K562 (cell line): ENCODE data around the gene SLC33A1. TPM values are rescaled to one million over a fixed set of nuclear protein-coding genes. Genes with fewer than 3 reads are reported as not detected.

Experiments used
- CAMTA2 ChIP-seq: fragments of 250-450 bp; sonication (Bioruptor Pico); conservative IDR thresholded peaks from 2 replicates; pipeline ENCODE4 v1.5.1; 2022
- ELF1 ChIP-seq: fragments of 200-800 bp; sonication (Bioruptor generic); IDR thresholded peaks from 2 replicates; pipeline ENCODE4 v1.6.1; 2016; ENCODE audit warnings: missing genetic modification characterization, missing compliant biosample characterization
- HNRNPL ChIP-seq: fragments of 200-400 bp; formaldehyde crosslinking; IDR thresholded peaks from 2 replicates; pipeline ENCODE4 v1.6.1; 2017; ENCODE audit warnings: low read depth, mild to moderate bottlenecking, low read length
- MIER1 ChIP-seq: fragments of 450-650 bp; IDR thresholded peaks from 2 replicates; pipeline ENCODE4 v1.6.1; 2016; ENCODE audit warnings: antibody characterized with exemption, mild to moderate bottlenecking, low read depth
- POLR2B ChIP-seq: fragments of 450-650 bp; IDR thresholded peaks from 2 replicates; pipeline ENCODE4 v1.6.1; 2018; ENCODE audit warnings: low read depth; ENCODE audit not compliant: partially characterized antibody
- POLR3A ChIP-seq: IDR thresholded peaks from 2 replicates; pipeline ENCODE4 v1.6.1; 2011; ENCODE audit warnings: borderline replicate concordance, mild to moderate bottlenecking, moderate library complexity; ENCODE audit not compliant: insufficient read length, insufficient read depth; ENCODE audit errors: extremely low read depth
- STAT6 ChIP-seq: sonication (generic); formaldehyde crosslinking; IDR thresholded peaks from 2 replicates; pipeline ENCODE4 v1.8.1; 2023; ENCODE audit warnings: mild to moderate bottlenecking, missing genetic modification reagents
- ZNF232 ChIP-seq: sonication (generic); formaldehyde crosslinking; IDR thresholded peaks from 2 replicates; pipeline ENCODE4 v1.8.0; 2022; ENCODE audit warnings: mild to moderate bottlenecking, missing genetic modification reagents
- ZNF41 ChIP-seq: fragments of 250-450 bp; sonication (Bioruptor Pico); conservative IDR thresholded peaks from 2 replicates; pipeline ENCODE4 v1.4.0; 2020; ENCODE audit warnings: mild to moderate bottlenecking
- ZNF668 ChIP-seq: fragments of 250-450 bp; sonication (Bioruptor Pico); IDR thresholded peaks from 2 replicates; pipeline ENCODE4 v1.8.0; 2022; ENCODE audit warnings: mild to moderate bottlenecking, inconsistent platforms
- polyA plus RNA-seq, 8 experiments: library from polyadenylated mRNA; depleted of rRNA in 4 of 8; stranded (reverse) in 5 of 8; unstranded in 3 of 8; fragments of >200 nt; fragmentation: Nextera tagmentation in 2 of 8; fragmentation: Illumina TruSeq in 1 of 8; extraction: Ambion mirVana in 2 of 8; extraction: Trizol in 1 of 8; gene quantifications; 2 replicates each; pipeline versions ENCODE4 v1.2.1 to v1.2.3, GENCODE V29; 2011 to 2014; ENCODE audit warnings: inconsistent platforms in 1 of 8, missing spikeins in 1 of 8
- total RNA-seq, 7 experiments: library from RNA; depleted of rRNA in 6 of 7; stranded (reverse); fragments of >200 nt in 6 of 7; fragmentation: Illumina TruSeq in 2 of 7; extraction: Trizol in 2 of 7; gene quantifications; 2 replicates each; pipeline versions ENCODE4 v1.2.1 to v1.2.3, GENCODE V29; 2011 to 2021; ENCODE audit warnings: low replicate concordance in 1 of 7
- TF ChIP-seq, protein P1 (sequence below): fragments of 250-450 bp; sonication (Bioruptor Pico); IDR thresholded peaks from 2 replicates; pipeline ENCODE4 v1.4.0; 2020
- TF ChIP-seq, protein P2 (sequence below): fragments of 450-650 bp; IDR thresholded peaks from 2 replicates; pipeline ENCODE4 v1.6.1; 2016; ENCODE audit warnings: mild to moderate bottlenecking, moderate library complexity

Gene SLC33A1
- total and polyA plus RNA-seq, 9 of the 15 experiments (the other 6 are each of a cell fraction or from before 2014, with no cell fraction given) = 6.2 to 26.8 (median 19.6) TPM

- no peak for TF ChIP-seq POLR3A
- TF ChIP-seq POLR2B = peak; percentile 79
- TF ChIP-seq, protein P1, sequence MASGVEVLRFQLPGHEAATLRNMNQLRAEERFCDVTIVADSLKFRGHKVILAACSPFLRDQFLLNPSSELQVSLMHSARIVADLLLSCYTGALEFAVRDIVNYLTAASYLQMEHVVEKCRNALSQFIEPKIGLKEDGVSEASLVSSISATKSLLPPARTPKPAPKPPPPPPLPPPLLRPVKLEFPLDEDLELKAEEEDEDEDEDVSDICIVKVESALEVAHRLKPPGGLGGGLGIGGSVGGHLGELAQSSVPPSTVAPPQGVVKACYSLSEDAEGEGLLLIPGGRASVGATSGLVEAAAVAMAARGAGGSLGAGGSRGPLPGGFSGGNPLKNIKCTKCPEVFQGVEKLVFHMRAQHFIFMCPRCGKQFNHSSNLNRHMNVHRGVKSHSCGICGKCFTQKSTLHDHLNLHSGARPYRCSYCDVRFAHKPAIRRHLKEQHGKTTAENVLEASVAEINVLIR (CRISPR knock-in tag) = peak; percentile 2; the same call in 1 of the 2 replicates
- TF ChIP-seq ELF1 (tag) = peak; percentile 93
- TF ChIP-seq, protein P2, sequence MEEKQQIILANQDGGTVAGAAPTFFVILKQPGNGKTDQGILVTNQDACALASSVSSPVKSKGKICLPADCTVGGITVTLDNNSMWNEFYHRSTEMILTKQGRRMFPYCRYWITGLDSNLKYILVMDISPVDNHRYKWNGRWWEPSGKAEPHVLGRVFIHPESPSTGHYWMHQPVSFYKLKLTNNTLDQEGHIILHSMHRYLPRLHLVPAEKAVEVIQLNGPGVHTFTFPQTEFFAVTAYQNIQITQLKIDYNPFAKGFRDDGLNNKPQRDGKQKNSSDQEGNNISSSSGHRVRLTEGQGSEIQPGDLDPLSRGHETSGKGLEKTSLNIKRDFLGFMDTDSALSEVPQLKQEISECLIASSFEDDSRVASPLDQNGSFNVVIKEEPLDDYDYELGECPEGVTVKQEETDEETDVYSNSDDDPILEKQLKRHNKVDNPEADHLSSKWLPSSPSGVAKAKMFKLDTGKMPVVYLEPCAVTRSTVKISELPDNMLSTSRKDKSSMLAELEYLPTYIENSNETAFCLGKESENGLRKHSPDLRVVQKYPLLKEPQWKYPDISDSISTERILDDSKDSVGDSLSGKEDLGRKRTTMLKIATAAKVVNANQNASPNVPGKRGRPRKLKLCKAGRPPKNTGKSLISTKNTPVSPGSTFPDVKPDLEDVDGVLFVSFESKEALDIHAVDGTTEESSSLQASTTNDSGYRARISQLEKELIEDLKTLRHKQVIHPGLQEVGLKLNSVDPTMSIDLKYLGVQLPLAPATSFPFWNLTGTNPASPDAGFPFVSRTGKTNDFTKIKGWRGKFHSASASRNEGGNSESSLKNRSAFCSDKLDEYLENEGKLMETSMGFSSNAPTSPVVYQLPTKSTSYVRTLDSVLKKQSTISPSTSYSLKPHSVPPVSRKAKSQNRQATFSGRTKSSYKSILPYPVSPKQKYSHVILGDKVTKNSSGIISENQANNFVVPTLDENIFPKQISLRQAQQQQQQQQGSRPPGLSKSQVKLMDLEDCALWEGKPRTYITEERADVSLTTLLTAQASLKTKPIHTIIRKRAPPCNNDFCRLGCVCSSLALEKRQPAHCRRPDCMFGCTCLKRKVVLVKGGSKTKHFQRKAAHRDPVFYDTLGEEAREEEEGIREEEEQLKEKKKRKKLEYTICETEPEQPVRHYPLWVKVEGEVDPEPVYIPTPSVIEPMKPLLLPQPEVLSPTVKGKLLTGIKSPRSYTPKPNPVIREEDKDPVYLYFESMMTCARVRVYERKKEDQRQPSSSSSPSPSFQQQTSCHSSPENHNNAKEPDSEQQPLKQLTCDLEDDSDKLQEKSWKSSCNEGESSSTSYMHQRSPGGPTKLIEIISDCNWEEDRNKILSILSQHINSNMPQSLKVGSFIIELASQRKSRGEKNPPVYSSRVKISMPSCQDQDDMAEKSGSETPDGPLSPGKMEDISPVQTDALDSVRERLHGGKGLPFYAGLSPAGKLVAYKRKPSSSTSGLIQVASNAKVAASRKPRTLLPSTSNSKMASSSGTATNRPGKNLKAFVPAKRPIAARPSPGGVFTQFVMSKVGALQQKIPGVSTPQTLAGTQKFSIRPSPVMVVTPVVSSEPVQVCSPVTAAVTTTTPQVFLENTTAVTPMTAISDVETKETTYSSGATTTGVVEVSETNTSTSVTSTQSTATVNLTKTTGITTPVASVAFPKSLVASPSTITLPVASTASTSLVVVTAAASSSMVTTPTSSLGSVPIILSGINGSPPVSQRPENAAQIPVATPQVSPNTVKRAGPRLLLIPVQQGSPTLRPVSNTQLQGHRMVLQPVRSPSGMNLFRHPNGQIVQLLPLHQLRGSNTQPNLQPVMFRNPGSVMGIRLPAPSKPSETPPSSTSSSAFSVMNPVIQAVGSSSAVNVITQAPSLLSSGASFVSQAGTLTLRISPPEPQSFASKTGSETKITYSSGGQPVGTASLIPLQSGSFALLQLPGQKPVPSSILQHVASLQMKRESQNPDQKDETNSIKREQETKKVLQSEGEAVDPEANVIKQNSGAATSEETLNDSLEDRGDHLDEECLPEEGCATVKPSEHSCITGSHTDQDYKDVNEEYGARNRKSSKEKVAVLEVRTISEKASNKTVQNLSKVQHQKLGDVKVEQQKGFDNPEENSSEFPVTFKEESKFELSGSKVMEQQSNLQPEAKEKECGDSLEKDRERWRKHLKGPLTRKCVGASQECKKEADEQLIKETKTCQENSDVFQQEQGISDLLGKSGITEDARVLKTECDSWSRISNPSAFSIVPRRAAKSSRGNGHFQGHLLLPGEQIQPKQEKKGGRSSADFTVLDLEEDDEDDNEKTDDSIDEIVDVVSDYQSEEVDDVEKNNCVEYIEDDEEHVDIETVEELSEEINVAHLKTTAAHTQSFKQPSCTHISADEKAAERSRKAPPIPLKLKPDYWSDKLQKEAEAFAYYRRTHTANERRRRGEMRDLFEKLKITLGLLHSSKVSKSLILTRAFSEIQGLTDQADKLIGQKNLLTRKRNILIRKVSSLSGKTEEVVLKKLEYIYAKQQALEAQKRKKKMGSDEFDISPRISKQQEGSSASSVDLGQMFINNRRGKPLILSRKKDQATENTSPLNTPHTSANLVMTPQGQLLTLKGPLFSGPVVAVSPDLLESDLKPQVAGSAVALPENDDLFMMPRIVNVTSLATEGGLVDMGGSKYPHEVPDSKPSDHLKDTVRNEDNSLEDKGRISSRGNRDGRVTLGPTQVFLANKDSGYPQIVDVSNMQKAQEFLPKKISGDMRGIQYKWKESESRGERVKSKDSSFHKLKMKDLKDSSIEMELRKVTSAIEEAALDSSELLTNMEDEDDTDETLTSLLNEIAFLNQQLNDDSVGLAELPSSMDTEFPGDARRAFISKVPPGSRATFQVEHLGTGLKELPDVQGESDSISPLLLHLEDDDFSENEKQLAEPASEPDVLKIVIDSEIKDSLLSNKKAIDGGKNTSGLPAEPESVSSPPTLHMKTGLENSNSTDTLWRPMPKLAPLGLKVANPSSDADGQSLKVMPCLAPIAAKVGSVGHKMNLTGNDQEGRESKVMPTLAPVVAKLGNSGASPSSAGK = peak; percentile 99
- no peak for TF ChIP-seq HNRNPL
- 0 out of 2 replicates have a peak, but pooled peaks have one; percentile 12 for TF ChIP-seq MIER1
- TF ChIP-seq ZNF232 (CRISPR knock-in tag) = 0 out of 2 replicates have a peak, but pooled peaks have one; percentile 74
- TF ChIP-seq ZNF668 = no peak
- no peak for TF ChIP-seq ZNF41
- no peak for TF ChIP-seq CAMTA2 (CRISPR knock-in tag)
- TF ChIP-seq STAT6 = 0 out of 2 replicates have a peak, but pooled peaks have one; percentile 16
Observed at GRCh38 chr3:155854141-155854940, at the start of gene SLC33A1 (continued).
